GM12878 (cell line): ENCODE data around the gene FCHSD2. TPM values are rescaled to one million over a fixed set of nuclear protein-coding genes. Genes with fewer than 3 reads are reported as not detected.

Experiments
- ATAC-seq: fragments of 200-7000 bp; cut with Tn5 transposase; 3 replicates; pipeline ENCODE4 v1.9.1; 2020; ENCODE audit warnings: mild to moderate bottlenecking, moderate library complexity
- BruUV-seq: library from RNA; stranded (reverse); fragments of 400-500 nt; replicated peaks from 2 replicates; lab custom pipeline; 2021; lab: Mats Ljungman, UMichigan
- CTCF ChIA-PET: fragments of 300-600 bp; sonication (Branson Sonifier 250); formaldehyde crosslinking; extraction: SDS; loops from one replicate; lab custom pipeline; 2021; ENCODE audit warnings: inconsistent platforms; lab: Yijun Ruan, JAX
- POLR2A ChIA-PET: fragments of 350-600 bp; formaldehyde crosslinking; extraction: SDS; loops from one replicate; lab custom pipeline; 2021; ENCODE audit warnings: inconsistent platforms; lab: Charles Lee
- RAD21 ChIA-PET: fragments of 300-600 bp; sonication (Branson Sonifier 250); formaldehyde crosslinking; loops from one replicate; lab custom pipeline; 2023; ENCODE audit warnings: antibody characterized with exemption; ENCODE audit not compliant: unreplicated experiment; lab: Charles Lee
- SMC1A ChIA-PET: fragments of 300-600 bp; sonication (Branson Sonifier 250); formaldehyde crosslinking; loops from one replicate; lab custom pipeline; 2023; ENCODE audit not compliant: unreplicated experiment, uncharacterized antibody; lab: Charles Lee
- DNase-seq: peaks from one replicate; pipeline ENCODE4 v3.0.0-alpha.2; 2011; ENCODE audit warnings: low read depth, low spot score
- FAIRE-seq: peaks from 3 replicates; lab custom pipeline; 2011; peaks lifted over from hg19 to GRCh38; lab: Jason Lieb, UNC
- H2AFZ ChIP-seq: 2 replicates; pipeline ENCODE4 v1.6.0; 2011; ENCODE audit warnings: low read depth, low read length, control low read depth; ENCODE audit not compliant: control insufficient read depth
- H3K27ac ChIP-seq: 2 replicates; pipeline ENCODE4 v1.5.1; 2011; ENCODE audit warnings: control low read depth; ENCODE audit not compliant: control insufficient read depth, insufficient read depth
- H3K27me3 ChIP-seq, 2 experiments: replicated peaks in 1 of 2; 2 replicates each; pipeline versions ENCODE4 v1.6.0 to v1.6.1; 2011; ENCODE audit warnings: low read length in 1 of 2; ENCODE audit not compliant: control insufficient read depth in 2 of 2, insufficient read depth in 2 of 2
- H3K36me3 ChIP-seq, 2 experiments: 2 replicates each; pipeline ENCODE4 v1.5.1; 2011; ENCODE audit warnings: low read length in 1 of 2; ENCODE audit not compliant: control insufficient read depth in 2 of 2, insufficient read depth in 2 of 2
- H3K4me1 ChIP-seq: 2 replicates; pipeline ENCODE4 v1.6.1; 2011; ENCODE audit warnings: mild to moderate bottlenecking, low read length, moderate library complexity, mixed read lengths; ENCODE audit not compliant: control insufficient read depth, insufficient read depth
- H3K4me2 ChIP-seq: 2 replicates; pipeline ENCODE4 v1.6.0; 2011; ENCODE audit warnings: control low read depth; ENCODE audit not compliant: control insufficient read depth, insufficient read depth
- H3K4me3 ChIP-seq: fragments of 200-600 bp; sonication (generic); 2 replicates; pipeline ENCODE4 v1.5.1; 2016
- H3K79me2 ChIP-seq: 2 replicates; pipeline ENCODE4 v1.6.0; 2011; ENCODE audit warnings: low read length; ENCODE audit not compliant: control insufficient read depth, insufficient read depth
- H3K9ac ChIP-seq: 2 replicates; pipeline ENCODE4 v1.8.0; 2011; ENCODE audit warnings: low read length, control low read depth, mixed read lengths; ENCODE audit not compliant: control insufficient read depth, insufficient read depth
- H3K9me3 ChIP-seq: replicated peaks from 3 replicates; pipeline ENCODE4 v1.5.1; 2011; ENCODE audit warnings: mild to moderate bottlenecking, low read length; ENCODE audit not compliant: control insufficient read depth, insufficient read depth
- H4K20me1 ChIP-seq: 2 replicates; pipeline ENCODE4 v1.6.0; 2011; ENCODE audit not compliant: control insufficient read depth, insufficient read depth
- CBFB ChIP-seq: IDR thresholded peaks from 2 replicates; pipeline ENCODE4 v1.6.1; 2016; ENCODE audit warnings: antibody characterized with exemption, low read depth
- E2F4 ChIP-seq: IDR thresholded peaks from 2 replicates; pipeline ENCODE4 v1.6.1; 2012; ENCODE audit warnings: low read depth, low read length, improper control_type of control experiment
- EED ChIP-seq: sonication (generic); IDR thresholded peaks from 2 replicates; pipeline ENCODE4 v1.6.1; 2016; ENCODE audit warnings: antibody characterized with exemption, low read depth
- EGR1 ChIP-seq, 2 experiments: IDR thresholded peaks; 1 replicate in 1 of 2; 2 replicates in 1 of 2; pipeline ENCODE4 v1.6.1; 2011 to 2012; ENCODE audit warnings: low read depth in 2 of 2, low read length in 2 of 2, borderline replicate concordance in 1 of 2, mild to moderate bottlenecking in 1 of 2, moderate library complexity in 1 of 2
- ELK1 ChIP-seq: IDR thresholded peaks from 2 replicates; pipeline ENCODE4 v1.6.1; 2012; ENCODE audit warnings: low read depth, low read length, improper control_type of control experiment
- EZH2 ChIP-seq: IDR thresholded peaks from 2 replicates; pipeline ENCODE4 v1.6.1; 2012; ENCODE audit warnings: low read depth, mild to moderate bottlenecking, control low read depth, inconsistent platforms, low read length, borderline replicate concordance; ENCODE audit not compliant: control insufficient read depth
- FOS ChIP-seq: IDR thresholded peaks from 3 replicates; pipeline ENCODE4 v1.6.1; 2011; ENCODE audit warnings: borderline replicate concordance; ENCODE audit not compliant: insufficient read length; ENCODE audit errors: extremely low read depth
- GABPA ChIP-seq: IDR thresholded peaks from 2 replicates; pipeline ENCODE4 v1.6.1; 2014; ENCODE audit warnings: antibody characterized with exemption, low read depth, mild to moderate bottlenecking, inconsistent platforms
- HDGF ChIP-seq: fragments of 450-650 bp; IDR thresholded peaks from 2 replicates; pipeline ENCODE4 v1.6.1; 2016; ENCODE audit warnings: antibody characterized with exemption
- KAT2A ChIP-seq: conservative IDR thresholded peaks from 2 replicates; pipeline ENCODE4 v1.6.1; 2011; ENCODE audit warnings: low read depth, low read length; ENCODE audit not compliant: control insufficient read depth
- MYC ChIP-seq: IDR thresholded peaks from 2 replicates; pipeline ENCODE4 v1.6.1; 2011; ENCODE audit warnings: mild to moderate bottlenecking, low read length, moderate library complexity, inconsistent platforms; ENCODE audit not compliant: insufficient read depth, insufficient replicate concordance, insufficient read length, severe bottlenecking
- PAX5 ChIP-seq: IDR thresholded peaks from 2 replicates; pipeline ENCODE4 v1.6.1; 2011; ENCODE audit warnings: low read depth, low read length, borderline replicate concordance
- POLR2A ChIP-seq: IDR thresholded peaks from 2 replicates; pipeline ENCODE4 v1.6.1; 2011; ENCODE audit warnings: low read depth, mild to moderate bottlenecking, low read length
- POLR2AphosphoS5 ChIP-seq: IDR thresholded peaks from 2 replicates; pipeline ENCODE4 v1.6.1; 2011; ENCODE audit warnings: mild to moderate bottlenecking, low read length, inconsistent platforms
- RBBP5 ChIP-seq: fragments of 200-600 bp; sonication (generic); conservative IDR thresholded peaks from 2 replicates; pipeline ENCODE4 v1.6.1; 2016
- RFX5 ChIP-seq: IDR thresholded peaks from 2 replicates; pipeline ENCODE4 v1.6.1; 2011; ENCODE audit warnings: low read depth, low read length, improper control_type of control experiment
- SIN3A ChIP-seq: IDR thresholded peaks from 2 replicates; pipeline ENCODE4 v1.6.1; 2012; ENCODE audit warnings: low read depth, low read length, improper control_type of control experiment
- SREBF2 ChIP-seq: IDR thresholded peaks from 2 replicates; pipeline ENCODE4 v1.6.1; 2012; ENCODE audit warnings: mild to moderate bottlenecking, low read length
- TCF3 ChIP-seq: IDR thresholded peaks from 2 replicates; pipeline ENCODE4 v1.6.1; 2012; ENCODE audit warnings: low read depth, mild to moderate bottlenecking, low read length, borderline replicate concordance; ENCODE audit not compliant: insufficient read depth
- USF1 ChIP-seq: IDR thresholded peaks from 2 replicates; pipeline ENCODE4 v1.6.1; 2011; ENCODE audit warnings: borderline replicate concordance, low read depth, mild to moderate bottlenecking, moderate library complexity, mixed read lengths, low read length; ENCODE audit not compliant: insufficient read depth; ENCODE audit errors: extremely low read length
- ZNF622 ChIP-seq: fragments of 450-650 bp; IDR thresholded peaks from 2 replicates; pipeline ENCODE4 v1.6.1; 2017; ENCODE audit warnings: mild to moderate bottlenecking, inconsistent platforms
- ZZZ3 ChIP-seq: IDR thresholded peaks from 2 replicates; pipeline ENCODE4 v1.6.1; 2011; ENCODE audit warnings: low read depth; ENCODE audit not compliant: control insufficient read depth, insufficient read length
- WGBS: methylation state at CpG from one replicate; pipeline ENCODE4 v1.1.6; 2016; ENCODE audit warnings: low lambda C conversion rate; ENCODE audit not compliant: insufficient replicate concordance, insufficient coverage; ENCODE audit errors: missing lambda C conversion rate; 5-methylcytosine and 5-hydroxymethylcytosine counted together
- in situ Hi-C: fragments of 300-500 bp; cut with MboI; formaldehyde crosslinking; loops from 9 replicates; pipeline ENCODE4 v1.14.3; 2018; ENCODE audit warnings: mixed read lengths
- intact Hi-C: fragments of 100-400 bp; cut with micrococcal nuclease; formaldehyde crosslinking; loops from one replicate; pipeline ENCODE4 v1.14.2; 2022; ENCODE audit not compliant: unreplicated experiment
- polyA plus RNA-seq, 11 experiments: library from polyadenylated mRNA; depleted of rRNA in 4 of 11; unstranded in 6 of 11; stranded (reverse) in 5 of 11; fragments of >200 nt; fragmentation: Nextera tagmentation in 4 of 11; fragmentation: Illumina TruSeq in 1 of 11; extraction: Ambion mirVana in 4 of 11; extraction: Trizol in 1 of 11; gene quantifications; 1 replicate in 1 of 11; 2 replicates in 10 of 11; pipeline versions ENCODE4 v1.2.1 to v1.2.3, GENCODE V29; 2011 to 2016; ENCODE audit warnings: inconsistent platforms in 2 of 11, missing spikeins in 2 of 11, low read depth in 1 of 11
- total RNA-seq, 4 experiments: library from RNA; depleted of rRNA in 3 of 4; stranded (reverse); fragments of >200 nt in 3 of 4; fragmentation: Illumina TruSeq in 1 of 4; extraction: Trizol in 1 of 4; gene quantifications; 2 replicates each; pipeline versions ENCODE4 v1.2.1 to v1.2.3, GENCODE V29; 2013 to 2021

The FCHSD2 gene
- total and polyA plus RNA-seq, 10 of the 15 experiments (the other 5 are each of a cell fraction or from before 2014, with no cell fraction given) = 13.2 to 89.8 (median 47.8) TPM

GRCh38 chr11:72829884-72830533 is 312.1 kb downstream of the FCHSD2 start:
- RAD21 ChIA-PET = interaction anchor here (4.2 kb wide), 1 partner anchor 348 kb away, joined by 51 read pairs; no protein-coding TSS in a partner anchor
- no TSS peak for BruUV-seq
- no peak for TF ChIP-seq HDGF
- TF ChIP-seq ZNF622 = no peak
- TF ChIP-seq ZZZ3 = no peak
- no peak for TF ChIP-seq FOS
- TF ChIP-seq SIN3A = no peak
- TF ChIP-seq RBBP5 = no peak
- 0 out of 2 replicates have a peak, but pooled peaks have one; percentile 18 for TF ChIP-seq POLR2AphosphoS5
- no peak for TF ChIP-seq GABPA
- no peak for TF ChIP-seq EED
- TF ChIP-seq E2F4 = no peak
- TF ChIP-seq CBFB = no peak
- TF ChIP-seq POLR2A = peak; percentile 50; the same call in 1 of the 2 replicates
- no peak for TF ChIP-seq EGR1 (IDR thresholded peaks at IDR 0.05; ENCODE audit: borderline replicate concordance in 1 of 2, low read depth in 2 of 2, low read length in 2 of 2)
- no peak for TF ChIP-seq MYC
- no peak for TF ChIP-seq EZH2
- no peak for TF ChIP-seq USF1
- no peak for TF ChIP-seq KAT2A
- TF ChIP-seq SREBF2 = no peak
- no peak for TF ChIP-seq TCF3
- no peak for TF ChIP-seq PAX5
- no peak for TF ChIP-seq ELK1
- TF ChIP-seq RFX5 = no peak

More at GRCh38 chr11:72829884-72830533, 312.1 kb downstream of the FCHSD2 start:
- intact Hi-C loops (no loop called here), in situ Hi-C loops (loop anchor here (5.0 to 25.0 kb wide), 2 partner anchors 357 to 412 kb away; no protein-coding TSS in a partner anchor)
- Histone ChIP-seq H3K27me3 (no peaks in the 10 kb centered on the region), H3K4me1 (peaks cover 8% of the 10 kb centered on the region), H3K79me2 (no peaks in the 10 kb centered on the region), H3K4me2 (no peak overlapping the region), H3K4me3 (no peak overlapping the region), H3K36me3 (peaks cover 22 to 27% of the 10 kb centered on the region in 2 experiments), H3K9ac (no peak overlapping the region), H3K9me3 (no peaks in the 10 kb centered on the region), H4K20me1 (no peaks in the 10 kb centered on the region; the same call in 1 of the 2 replicates), H2AFZ (no peak overlapping the region), H3K27ac (no peak overlapping the region)
- ChIA-PET CTCF (interaction anchor here (1.2 to 8.7 kb wide), 4 partner anchors 20 to 348 kb away, joined by 3 to 128 read pairs (median 4); no protein-coding TSS in a partner anchor), SMC1A (interaction anchor here (8.0 kb wide), 1 partner anchor 348 kb away, joined by 65 read pairs; no protein-coding TSS in a partner anchor), POLR2A (no interaction called here)
- 81% methylated on average over 5 of the region's 5 CpGs for WGBS
- FAIRE-seq (no peak), ATAC-seq (no peak), DNase-seq (no peak)
